GM06990 (cell line): ENCODE data around the gene DNAAF5.
"Not testable (repeated sequence)": the region's sequence is repeated elsewhere in the genome, so short reads cannot be mapped to it uniquely, and the experiment has no call there.

Experiments used
- DNase-seq: peaks from one replicate; pipeline ENCODE4 v3.0.0-alpha.2; 2011; ENCODE audit not compliant: insufficient read length; ENCODE audit errors: extremely low read depth
- H3K27me3 ChIP-seq: replicated peaks from 2 replicates; pipeline ENCODE4 v1.6.0; 2011; ENCODE audit warnings: low read length; ENCODE audit not compliant: control insufficient read depth, insufficient read depth
- H3K36me3 ChIP-seq: 2 replicates; pipeline ENCODE4 v1.5.1; 2011; ENCODE audit warnings: low read length; ENCODE audit not compliant: control insufficient read depth, insufficient read depth
- H3K4me3 ChIP-seq: replicated peaks from 2 replicates; pipeline ENCODE4 v1.5.1; 2011; ENCODE audit warnings: low read depth, mild to moderate bottlenecking, control low read depth, low read length
- TF ChIP-seq, protein P1 (sequence below): IDR thresholded peaks from 2 replicates; pipeline ENCODE4 v1.5.1; 2011; ENCODE audit warnings: low read length, control low read depth, mild to moderate bottlenecking, inconsistent platforms; ENCODE audit not compliant: insufficient read depth, poor library complexity, severe bottlenecking

The DNAAF5 gene

GRCh38 chr7:739983-740942, 13.8 kb downstream of the DNAAF5 start:
- TF ChIP-seq, protein P1, sequence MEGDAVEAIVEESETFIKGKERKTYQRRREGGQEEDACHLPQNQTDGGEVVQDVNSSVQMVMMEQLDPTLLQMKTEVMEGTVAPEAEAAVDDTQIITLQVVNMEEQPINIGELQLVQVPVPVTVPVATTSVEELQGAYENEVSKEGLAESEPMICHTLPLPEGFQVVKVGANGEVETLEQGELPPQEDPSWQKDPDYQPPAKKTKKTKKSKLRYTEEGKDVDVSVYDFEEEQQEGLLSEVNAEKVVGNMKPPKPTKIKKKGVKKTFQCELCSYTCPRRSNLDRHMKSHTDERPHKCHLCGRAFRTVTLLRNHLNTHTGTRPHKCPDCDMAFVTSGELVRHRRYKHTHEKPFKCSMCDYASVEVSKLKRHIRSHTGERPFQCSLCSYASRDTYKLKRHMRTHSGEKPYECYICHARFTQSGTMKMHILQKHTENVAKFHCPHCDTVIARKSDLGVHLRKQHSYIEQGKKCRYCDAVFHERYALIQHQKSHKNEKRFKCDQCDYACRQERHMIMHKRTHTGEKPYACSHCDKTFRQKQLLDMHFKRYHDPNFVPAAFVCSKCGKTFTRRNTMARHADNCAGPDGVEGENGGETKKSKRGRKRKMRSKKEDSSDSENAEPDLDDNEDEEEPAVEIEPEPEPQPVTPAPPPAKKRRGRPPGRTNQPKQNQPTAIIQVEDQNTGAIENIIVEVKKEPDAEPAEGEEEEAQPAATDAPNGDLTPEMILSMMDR, result no peak
- no peak for DNase-seq
- H3K36me3 ChIP-seq, result peaks cover 12% of the 10 kb centered on the region

DNA sequence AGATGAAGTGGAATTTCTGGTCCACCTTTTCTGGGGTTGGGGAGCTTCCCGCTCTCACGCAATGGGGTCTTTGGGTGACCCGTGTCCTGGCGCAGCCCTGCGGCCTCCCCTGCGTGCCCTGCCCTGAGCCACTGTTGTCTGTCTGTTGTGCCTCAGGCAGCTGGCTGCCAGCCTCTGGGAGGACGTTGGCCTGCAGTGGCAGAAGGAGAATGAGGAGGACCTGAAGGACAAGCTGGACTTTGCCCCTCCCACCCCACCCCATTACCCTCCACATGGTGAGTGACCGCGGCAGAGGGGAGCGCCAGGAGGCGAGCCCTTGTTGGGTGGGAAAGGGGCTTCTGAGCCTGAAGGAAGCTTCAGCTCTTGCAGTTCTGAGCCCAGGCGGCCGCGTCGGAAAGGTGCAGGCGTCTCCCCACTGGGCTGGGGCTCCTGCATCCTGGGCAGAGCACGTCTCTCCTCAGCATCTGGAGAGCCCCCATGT, 14.7 kb downstream of the DNAAF5 start:
- peaks cover 12% of the 10 kb centered on the region for H3K36me3 ChIP-seq
- DNase-seq, result no peak
- TF ChIP-seq, protein P1, result no peak
- H3K4me3 ChIP-seq, result no peak overlapping the region
- H3K27me3 ChIP-seq, result no peaks in the 10 kb centered on the region

More at GRCh38 chr7:739983-740942, 13.8 kb downstream of the DNAAF5 start:
- no peak overlapping the region for H3K4me3 ChIP-seq
- H3K27me3 ChIP-seq, result no peaks in the 10 kb centered on the region

- H3K27me3 ChIP-seq, result no peaks in the 10 kb centered on the region
- H3K36me3 ChIP-seq, result peaks cover 12% of the 10 kb centered on the region
These were observed 15.4 kb downstream of the DNAAF5 start for GRCh38 chr7:741850-742249.

GRCh38 chr7:742791-743190, 16.3 kb downstream of the DNAAF5 start:
- Histone ChIP-seq H3K36me3 (peaks cover 12% of the 10 kb centered on the region), H3K4me3 (no peak overlapping the region), H3K27me3 (no peaks in the 10 kb centered on the region)
- TF ChIP-seq, protein P1, result no peak
- no peak for DNase-seq

More at GRCh38 chr7:741850-742249, 15.4 kb downstream of the DNAAF5 start:
- no peak overlapping the region for H3K4me3 ChIP-seq
- TF ChIP-seq, protein P1, result no peak
- DNase-seq, result no peak

GRCh38 chr7:743341-744127, 17.0 kb downstream of the DNAAF5 start:
- H3K27me3 ChIP-seq, H3K4me3 ChIP-seq, DNase-seq: not testable (repeated sequence)
- H3K36me3 ChIP-seq, result peaks cover 12% of the 10 kb centered on the region

- H3K36me3 ChIP-seq, result peaks cover 10% of the 10 kb centered on the region
- H3K27me3 ChIP-seq, H3K4me3 ChIP-seq, DNase-seq: not testable (repeated sequence)
These were observed 17.6 kb downstream of the DNAAF5 start for GRCh38 chr7:744128-744520.
